Stimulated activated effector memory CD8-positive, alpha-beta T cell treated with anti-CD3 and anti-CD28 coated beads, Interleukin-12 subunit alpha, Interleukin-12 subunit beta, amount 100 ng/mL, for 72 hours (primary cell): ENCODE data around the gene EFCAB6.

Experiments
- ATAC-seq: fragments of 150-1000 bp; cut with Tn5 transposase; 2 replicates; pipeline ENCODE4 v1.10.0; 2021
- DNase-seq, 2 donors: peaks; one replicate each; pipeline ENCODE4 v3.0.0; 2021 to 2022; ENCODE audit warnings: low spot score in 2 of 2
- H3K27ac Mint-ChIP-seq: one replicate; pipeline ENCODE4 v1.8.0; 2022; ENCODE audit warnings: mild to moderate bottlenecking, mixed read lengths
- H3K36me3 Mint-ChIP-seq: one replicate; pipeline ENCODE4 v1.8.0; 2022; ENCODE audit warnings: mild to moderate bottlenecking, mixed read lengths
- H3K4me1 Mint-ChIP-seq: one replicate; pipeline ENCODE4 v1.8.0; 2022; ENCODE audit warnings: mixed read lengths
- H3K4me3 Mint-ChIP-seq: one replicate; pipeline ENCODE4 v1.8.0; 2022; ENCODE audit warnings: mild to moderate bottlenecking, mixed read lengths
- H3K9me3 Mint-ChIP-seq: one replicate; pipeline ENCODE4 v1.8.0; 2022; ENCODE audit warnings: mixed read lengths

EFCAB6 gene

GRCh38 chr22:43812149-43812842 lies at the start of gene EFCAB6:
Gene EFCAB6, minus strand, starts transcription at chr22:43812305. Its CDS starts 29,987 bp downstream, at chr22:43782318.
- Mint-ChIP-seq H3K9me3 (no peaks in the 10 kb centered on the region), H3K4me3 (peak within 1 kb of the TSS; percentile 87), H3K4me1 (peaks cover 30% of the 10 kb centered on the region), H3K36me3 (peaks cover 12% of the 10 kb centered on the region), H3K27ac (peak within 1 kb of the TSS; percentile 93)
- ATAC-seq = peak; percentile 93
- DNase-seq = peak; percentile 75 to 92

DNA sequence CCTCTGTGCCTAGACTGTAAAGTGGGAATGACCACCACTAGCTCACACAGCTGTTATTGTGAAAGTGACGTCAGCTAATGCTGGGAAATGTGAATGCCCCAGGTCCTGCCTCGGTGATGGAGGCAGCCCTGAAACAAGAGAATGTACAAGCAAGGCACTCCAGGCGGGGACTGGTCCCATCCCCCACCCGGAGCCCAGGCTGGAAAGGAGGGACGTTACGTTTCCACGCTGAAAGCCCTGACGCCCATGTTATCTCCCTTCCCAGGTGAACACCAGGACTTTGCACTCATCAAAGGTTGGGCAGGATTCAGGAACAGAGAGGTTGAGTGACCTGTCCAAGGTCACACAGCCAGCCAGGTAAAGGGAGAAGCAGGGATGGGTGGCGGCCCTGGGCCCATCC lies 49.4 kb upstream of the EFCAB6 start:
- H3K36me3 Mint-ChIP-seq = no peaks in the 10 kb centered on the region
- peaks cover 5% of the 10 kb centered on the region for H3K9me3 Mint-ChIP-seq
- H3K4me3 Mint-ChIP-seq = no peak overlapping the region
- ATAC-seq (no peak), DNase-seq (no peak)
- H3K4me1 Mint-ChIP-seq = no peaks in the 10 kb centered on the region
- H3K27ac Mint-ChIP-seq = no peak overlapping the region

- no peak for ATAC-seq
- H3K4me1 Mint-ChIP-seq = no peaks in the 10 kb centered on the region
- H3K4me3 Mint-ChIP-seq = no peak overlapping the region
- H3K9me3 Mint-ChIP-seq = peaks cover 5% of the 10 kb centered on the region
- DNase-seq = no peak
- H3K36me3 Mint-ChIP-seq = no peaks in the 10 kb centered on the region
- H3K27ac Mint-ChIP-seq = no peak overlapping the region
Measured at GRCh38 chr22:43860831-43861230, 48.7 kb upstream of the EFCAB6 start.

DNA sequence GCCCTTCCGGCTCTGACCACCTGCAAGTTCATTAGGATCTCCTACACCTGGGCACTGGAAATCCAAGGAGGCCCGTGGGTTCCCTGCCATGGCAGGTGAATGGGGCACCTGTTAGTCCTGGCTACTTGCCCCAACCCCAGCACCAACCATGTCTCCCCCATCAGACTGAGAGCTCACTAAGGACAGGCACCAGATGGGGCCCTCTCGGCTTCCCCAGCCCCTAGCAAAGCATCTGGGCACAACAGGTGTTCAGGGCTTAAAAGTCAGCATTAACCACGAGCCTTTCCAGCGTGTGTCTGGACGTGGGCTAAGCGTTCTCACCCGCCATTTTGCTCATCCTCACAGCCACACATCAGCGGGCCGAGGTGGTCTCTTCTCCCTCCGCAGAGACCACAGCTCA lies 48.0 kb upstream of the EFCAB6 start:
- Mint-ChIP-seq H3K36me3 (no peaks in the 10 kb centered on the region), H3K27ac (no peak overlapping the region), H3K9me3 (peaks cover 5% of the 10 kb centered on the region), H3K4me3 (no peak overlapping the region), H3K4me1 (no peaks in the 10 kb centered on the region)
- DNase-seq = no peak
- ATAC-seq = no peak

- H3K4me1 Mint-ChIP-seq = no peaks in the 10 kb centered on the region
- H3K4me3 Mint-ChIP-seq = no peak overlapping the region
- DNase-seq (no peak), ATAC-seq (no peak)
- no peaks in the 10 kb centered on the region for H3K36me3 Mint-ChIP-seq
- no peak overlapping the region for H3K27ac Mint-ChIP-seq
- H3K9me3 Mint-ChIP-seq = peaks cover 5% of the 10 kb centered on the region
Measured at GRCh38 chr22:43859621-43860020, 47.5 kb upstream of the EFCAB6 start.

DNA sequence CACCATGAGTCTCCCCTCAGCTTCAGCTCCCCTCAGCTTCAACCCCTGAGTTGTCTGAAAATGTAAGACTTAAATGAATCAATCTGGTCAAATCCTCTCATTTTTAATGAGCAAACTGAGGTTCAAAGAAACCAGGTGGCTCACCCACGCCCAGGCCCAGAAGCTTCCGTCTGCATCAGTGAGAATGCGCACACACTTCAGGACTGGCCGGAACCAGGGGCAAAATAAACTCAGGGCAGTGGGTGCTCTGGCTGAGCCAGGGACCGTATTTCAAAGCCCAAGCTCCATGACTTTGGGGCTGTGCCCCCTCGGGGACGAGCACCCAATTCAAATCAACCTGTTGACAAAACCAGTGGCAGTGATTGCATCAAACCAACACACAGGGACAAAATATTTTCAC lies 47.1 kb upstream of the EFCAB6 start:
- no peaks in the 10 kb centered on the region for H3K4me1 Mint-ChIP-seq

GRCh38 chr22:43858156-43858895 lies 46.2 kb upstream of the EFCAB6 start:
- H3K9me3 Mint-ChIP-seq = peaks cover 5% of the 10 kb centered on the region
- no peaks in the 10 kb centered on the region for H3K36me3 Mint-ChIP-seq
- no peak for ATAC-seq
- no peak for DNase-seq
- no peaks in the 10 kb centered on the region for H3K4me1 Mint-ChIP-seq
- H3K27ac Mint-ChIP-seq = no peak overlapping the region
- no peak overlapping the region for H3K4me3 Mint-ChIP-seq

More for the DNA sequence above, 47.1 kb upstream of the EFCAB6 start:
- no peak for DNase-seq
- H3K27ac Mint-ChIP-seq = no peak overlapping the region
- peaks cover 5% of the 10 kb centered on the region for H3K9me3 Mint-ChIP-seq
- no peak overlapping the region for H3K4me3 Mint-ChIP-seq
- no peak for ATAC-seq
- no peaks in the 10 kb centered on the region for H3K36me3 Mint-ChIP-seq

- Mint-ChIP-seq H3K4me1 (no peaks in the 10 kb centered on the region), H3K36me3 (no peaks in the 10 kb centered on the region), H3K4me3 (no peak overlapping the region), H3K27ac (no peak overlapping the region), H3K9me3 (peaks cover 5% of the 10 kb centered on the region)
- DNase-seq (no peak), ATAC-seq (no peak)
Measured at GRCh38 chr22:43857367-43857766, 45.3 kb upstream of the EFCAB6 start.

- no peak for ATAC-seq
- no peak for DNase-seq
- Mint-ChIP-seq H3K4me1 (no peaks in the 10 kb centered on the region), H3K9me3 (peaks cover 5% of the 10 kb centered on the region), H3K4me3 (no peak overlapping the region), H3K27ac (no peak overlapping the region), H3K36me3 (no peaks in the 10 kb centered on the region)
Measured at GRCh38 chr22:43855431-43855830, 43.3 kb upstream of the EFCAB6 start.

DNA sequence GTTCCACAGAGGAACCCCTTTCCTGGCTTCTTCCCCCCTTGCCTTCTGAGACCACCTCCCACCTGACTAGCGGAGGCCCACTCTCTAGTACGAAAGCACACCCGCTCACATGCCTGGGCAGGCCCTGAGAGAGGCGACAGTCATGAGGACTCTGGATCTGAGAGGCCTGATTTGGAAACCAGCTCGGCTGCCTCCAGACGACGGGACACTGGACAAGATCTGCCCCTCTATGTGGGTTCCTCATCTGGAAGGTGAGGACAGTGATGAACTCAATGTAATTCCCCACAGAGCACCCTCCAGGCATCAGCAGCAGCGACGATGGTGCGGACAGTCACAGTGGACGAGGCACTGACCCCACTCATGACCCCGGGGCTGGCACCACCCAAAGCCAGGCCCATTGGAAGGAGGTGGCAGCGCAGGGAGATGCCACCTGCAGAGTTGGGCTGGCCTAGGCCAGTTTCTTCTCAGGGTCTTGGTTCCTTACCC lies 42.7 kb upstream of the EFCAB6 start:
- Mint-ChIP-seq H3K36me3 (no peaks in the 10 kb centered on the region), H3K4me1 (no peaks in the 10 kb centered on the region), H3K4me3 (no peak overlapping the region), H3K27ac (no peak overlapping the region), H3K9me3 (peaks cover 5% of the 10 kb centered on the region)
- no peak for DNase-seq
- no peak for ATAC-seq

- DNase-seq (no peak), ATAC-seq (no peak)
- Mint-ChIP-seq H3K27ac (no peak overlapping the region), H3K9me3 (peaks cover 5% of the 10 kb centered on the region), H3K4me3 (no peak overlapping the region), H3K36me3 (no peaks in the 10 kb centered on the region), H3K4me1 (no peaks in the 10 kb centered on the region)
Measured at GRCh38 chr22:43854121-43854785, 42.1 kb upstream of the EFCAB6 start.

GRCh38 chr22:43853328-43853931 lies 41.3 kb upstream of the EFCAB6 start:
- H3K27ac Mint-ChIP-seq = no peak overlapping the region
- peaks cover 5% of the 10 kb centered on the region for H3K9me3 Mint-ChIP-seq
- H3K4me1 Mint-ChIP-seq = no peaks in the 10 kb centered on the region
- no peak overlapping the region for H3K4me3 Mint-ChIP-seq
- H3K36me3 Mint-ChIP-seq = no peaks in the 10 kb centered on the region
- DNase-seq (no peak), ATAC-seq (no peak)

GRCh38 chr22:43852573-43853327 lies 40.6 kb upstream of the EFCAB6 start:
- ATAC-seq (no peak), DNase-seq (no peak)
- Mint-ChIP-seq H3K36me3 (no peaks in the 10 kb centered on the region), H3K9me3 (peaks cover 5% of the 10 kb centered on the region), H3K4me3 (no peak overlapping the region), H3K4me1 (no peaks in the 10 kb centered on the region), H3K27ac (no peak overlapping the region)

DNA sequence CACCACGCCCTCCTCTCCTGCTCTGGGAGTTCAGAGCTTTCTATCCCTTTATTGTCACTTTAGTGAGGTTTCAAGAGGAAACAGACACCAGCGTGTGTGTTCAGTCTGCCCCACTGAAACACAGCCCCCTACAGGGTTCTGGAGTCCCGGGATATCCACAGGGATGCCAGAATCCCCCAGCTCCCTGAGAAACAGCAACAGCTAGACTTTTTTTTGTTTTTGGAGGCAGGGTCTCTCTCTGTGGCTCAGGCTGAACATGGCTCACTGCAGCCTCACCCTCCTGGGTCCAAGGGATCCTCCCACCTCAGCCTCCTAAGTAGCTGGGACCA lies 39.8 kb upstream of the EFCAB6 start:
- no peak for ATAC-seq
- no peaks in the 10 kb centered on the region for H3K4me1 Mint-ChIP-seq

More for the DNA sequence above, 39.8 kb upstream of the EFCAB6 start:
- DNase-seq = no peak
- Mint-ChIP-seq H3K27ac (no peak overlapping the region), H3K36me3 (no peaks in the 10 kb centered on the region), H3K4me3 (no peak overlapping the region), H3K9me3 (peaks cover 3% of the 10 kb centered on the region)
